H9 (cell line): ENCODE results near the gene TVP23B. TPM values are rescaled to one million over a fixed set of nuclear protein-coding genes. Genes with fewer than 3 reads are reported as not detected.
"Not testable (repeated sequence)": the region's sequence is repeated elsewhere in the genome, so short reads cannot be mapped to it uniquely, and the experiment has no call there.

Experiments used
- DNase-seq: peaks from one replicate; pipeline ENCODE4 v3.0.0-alpha.2; 2017
- H2AFZ ChIP-seq: one replicate; pipeline ENCODE4 v1.6.1; 2013; ENCODE audit warnings: mild to moderate bottlenecking, low read length, control low read depth, moderate library complexity
- H2AK5ac ChIP-seq: 2 replicates; pipeline ENCODE4 v1.6.1; 2013; ENCODE audit warnings: low read length, control low read depth, mixed read lengths; ENCODE audit not compliant: insufficient read length
- H2BK120ac ChIP-seq: one replicate; pipeline ENCODE4 v1.6.1; 2013; ENCODE audit warnings: low read depth, mild to moderate bottlenecking, low read length, control low read depth, inconsistent platforms; ENCODE audit not compliant: poor library complexity, severe bottlenecking
- H2BK12ac ChIP-seq: 2 replicates; pipeline ENCODE4 v1.6.1; 2013; ENCODE audit warnings: low read length, control low read depth, mixed read lengths, low read depth; ENCODE audit not compliant: insufficient read length
- H2BK15ac ChIP-seq: 2 replicates; pipeline ENCODE4 v1.6.1; 2013; ENCODE audit warnings: low read depth, low read length, control low read depth
- H2BK20ac ChIP-seq: one replicate; pipeline ENCODE4 v1.6.1; 2013; ENCODE audit warnings: low read depth, mild to moderate bottlenecking, low read length, control low read depth, inconsistent platforms; ENCODE audit not compliant: poor library complexity, severe bottlenecking
- H2BK5ac ChIP-seq: 2 replicates; pipeline ENCODE4 v1.6.1; 2013; ENCODE audit warnings: low read length, control low read depth, mixed read lengths; ENCODE audit not compliant: insufficient read length
- H3K14ac ChIP-seq: 2 replicates; pipeline ENCODE4 v1.6.1; 2013; ENCODE audit warnings: low read length, control low read depth; ENCODE audit not compliant: insufficient read depth
- H3K18ac ChIP-seq: 2 replicates; pipeline ENCODE4 v1.6.1; 2013; ENCODE audit warnings: low read depth, mild to moderate bottlenecking, mixed read lengths, low read length, control low read depth; ENCODE audit not compliant: insufficient read length
- H3K23ac ChIP-seq: 2 replicates; pipeline ENCODE4 v1.6.1; 2013; ENCODE audit warnings: low read length, control low read depth, mixed read lengths, low read depth; ENCODE audit not compliant: insufficient read length
- H3K23me2 ChIP-seq: 2 replicates; pipeline ENCODE4 v1.6.1; 2013; ENCODE audit warnings: low read depth, mild to moderate bottlenecking, mixed read lengths, low read length, control low read depth; ENCODE audit not compliant: insufficient read length, poor library complexity, severe bottlenecking
- H3K27ac ChIP-seq: 2 replicates; pipeline ENCODE4 v1.5.1; 2013; ENCODE audit warnings: low read length, control low read depth, mixed read lengths, low read depth; ENCODE audit not compliant: insufficient read length
- H3K27me3 ChIP-seq: 2 replicates; pipeline ENCODE4 v1.6.1; 2013; ENCODE audit warnings: low read length, control low read depth, inconsistent platforms; ENCODE audit not compliant: insufficient read depth
- H3K4ac ChIP-seq: 2 replicates; pipeline ENCODE4 v1.6.1; 2013; ENCODE audit warnings: low read depth, mild to moderate bottlenecking, control low read depth, inconsistent platforms, low read length, moderate library complexity
- H3K4me1 ChIP-seq: 2 replicates; pipeline ENCODE4 v1.6.1; 2013; ENCODE audit warnings: low read length, control low read depth, inconsistent platforms; ENCODE audit not compliant: insufficient read depth
- H3K4me2 ChIP-seq: 2 replicates; pipeline ENCODE4 v1.6.1; 2013; ENCODE audit warnings: low read length, control low read depth, mixed read lengths; ENCODE audit not compliant: insufficient read length, insufficient read depth
- H3K56ac ChIP-seq: 2 replicates; pipeline ENCODE4 v1.6.1; 2013; ENCODE audit warnings: low read depth, mild to moderate bottlenecking, mixed read lengths, low read length, control low read depth; ENCODE audit not compliant: insufficient read length
- H3K79me1 ChIP-seq: 2 replicates; pipeline ENCODE4 v1.6.1; 2013; ENCODE audit warnings: low read depth, mild to moderate bottlenecking, moderate library complexity, low read length, control low read depth, inconsistent platforms; ENCODE audit not compliant: insufficient read depth, poor library complexity, severe bottlenecking
- H3K79me2 ChIP-seq: 2 replicates; pipeline ENCODE4 v1.6.1; 2013; ENCODE audit warnings: low read length, control low read depth, inconsistent platforms; ENCODE audit not compliant: insufficient read depth
- H3K9ac ChIP-seq: 2 replicates; pipeline ENCODE4 v1.6.1; 2013; ENCODE audit warnings: low read length, control low read depth, mixed read lengths; ENCODE audit not compliant: insufficient read length; ENCODE audit errors: extremely low read depth
- H3K9me3 ChIP-seq: one replicate; pipeline ENCODE4 v1.6.1; 2013; ENCODE audit warnings: low read depth, low read length, inconsistent platforms; ENCODE audit not compliant: control insufficient read depth
- H3T11ph ChIP-seq: one replicate; pipeline ENCODE4 v1.6.1; 2013; ENCODE audit warnings: mild to moderate bottlenecking, low read length, control low read depth, inconsistent platforms
- H4K20me1 ChIP-seq: one replicate; pipeline ENCODE4 v1.6.1; 2013; ENCODE audit not compliant: control insufficient read depth, insufficient read length, insufficient read depth
- H4K5ac ChIP-seq: 2 replicates; pipeline ENCODE4 v1.6.1; 2013; ENCODE audit warnings: low read depth, mild to moderate bottlenecking, mixed read lengths, low read length, control low read depth; ENCODE audit not compliant: insufficient read length
- H4K8ac ChIP-seq: replicated peaks from 2 replicates; pipeline ENCODE4 v1.6.1; 2013; ENCODE audit warnings: low read length, control low read depth, mixed read lengths, low read depth; ENCODE audit not compliant: insufficient read length
- H4K91ac ChIP-seq: 2 replicates; pipeline ENCODE4 v1.6.1; 2013; ENCODE audit warnings: low read depth, mild to moderate bottlenecking, moderate library complexity, mixed read lengths, low read length, control low read depth; ENCODE audit not compliant: insufficient read length
- H3K27ac Mint-ChIP-seq, 3 experiments: 2 replicates in 2 of 3; 3 replicates in 1 of 3; pipeline ENCODE4 v1.8.0; 2020 to 2021; ENCODE audit warnings: mixed read lengths in 3 of 3, mild to moderate bottlenecking in 1 of 3, moderate library complexity in 1 of 3
- H3K27me3 Mint-ChIP-seq: 2 replicates; pipeline ENCODE4 v1.8.0; 2021; ENCODE audit warnings: low read depth, mild to moderate bottlenecking, moderate library complexity, mixed read lengths
- H3K36me3 Mint-ChIP-seq, 3 experiments: 2 replicates in 2 of 3; 3 replicates in 1 of 3; pipeline ENCODE4 v1.8.0; 2020 to 2021; ENCODE audit warnings: low read depth in 3 of 3, mixed read lengths in 3 of 3; ENCODE audit not compliant: insufficient read depth in 1 of 3
- H3K4me1 Mint-ChIP-seq, 2 experiments: 2 replicates each; pipeline ENCODE4 v1.8.0; 2020; ENCODE audit warnings: mixed read lengths in 2 of 2
- H3K4me3 Mint-ChIP-seq, 2 experiments: 2 replicates in 1 of 2; 3 replicates in 1 of 2; pipeline ENCODE4 v1.8.0; 2020 to 2021; ENCODE audit warnings: mild to moderate bottlenecking in 2 of 2, mixed read lengths in 2 of 2, moderate library complexity in 1 of 2
- H3K9me3 Mint-ChIP-seq, 2 experiments: 2 replicates in 1 of 2; 3 replicates in 1 of 2; pipeline ENCODE4 v1.8.0; 2020; ENCODE audit warnings: mild to moderate bottlenecking in 2 of 2, mixed read lengths in 2 of 2, moderate library complexity in 1 of 2
- WGBS: extraction: QIAGEN DNeasy Blood & Tissue Kit; methylation state at CpG from one replicate; pipeline ENCODE4 v1.1.7; 2013; ENCODE audit warnings: missing lambda C conversion rate, low lambda C conversion rate, mixed read lengths; ENCODE audit not compliant: insufficient read length; ENCODE audit errors: extremely low coverage; 5-methylcytosine and 5-hydroxymethylcytosine counted together
- total RNA-seq: library from RNA; stranded (reverse); gene quantifications from 2 replicates; pipeline ENCODE4 v1.2.1, GENCODE V29; 2021
- TF ChIP-seq, protein P1 (sequence below): fragments of 200-600 bp; sonication (generic); conservative IDR thresholded peaks from 3 replicates; pipeline ENCODE4 v1.8.0; 2021; ENCODE audit warnings: antibody characterized with exemption, mild to moderate bottlenecking

The TVP23B gene
- total RNA-seq, 1 experiment from 2014 or later = 20.5 TPM

DNA sequence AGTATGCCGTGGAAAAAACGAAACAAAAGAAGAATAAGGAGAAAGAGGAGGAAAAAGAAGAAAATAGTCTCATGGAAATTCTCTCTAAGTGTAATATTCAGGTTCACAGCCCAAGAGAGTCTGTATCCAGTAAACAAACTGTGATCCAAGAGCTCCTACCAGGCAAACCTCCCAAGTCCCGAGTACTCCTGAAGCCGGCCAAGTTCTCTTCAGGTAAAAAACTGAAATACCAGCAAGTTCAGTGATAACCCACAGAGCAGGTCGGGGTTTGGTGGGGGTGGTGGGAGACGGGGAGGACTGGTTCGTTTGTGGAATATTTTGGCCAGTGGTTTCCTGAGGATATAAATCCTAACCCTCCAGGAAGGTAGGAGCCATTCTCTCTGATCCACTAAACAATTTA is 8.5 kb upstream of the TVP23B start:
- Histone ChIP-seq H3K18ac (no peak overlapping the region), H3K4ac (no peak overlapping the region), H3K9ac (no peak overlapping the region), H3K23ac (no peak overlapping the region), H2AFZ (no peak overlapping the region), H2AK5ac (no peak overlapping the region), H3K79me2 (no peaks in the 10 kb centered on the region), H3K14ac (no peak overlapping the region), H3K4me1 (no peaks in the 10 kb centered on the region), H2BK120ac (no peak overlapping the region), H3K4me2 (no peak overlapping the region), H3T11ph (no peak overlapping the region), H4K5ac (no peak overlapping the region), H3K79me1 (no peaks in the 10 kb centered on the region), H4K91ac (no peak overlapping the region), H2BK5ac (no peak overlapping the region), H4K20me1 (no peaks in the 10 kb centered on the region), H3K27me3 (no peaks in the 10 kb centered on the region), H3K56ac (no peak overlapping the region), H2BK20ac (no peak overlapping the region), H2BK12ac (no peak overlapping the region), H3K27ac (no peak overlapping the region), H2BK15ac (no peak overlapping the region), H3K23me2 (no peaks in the 10 kb centered on the region), H4K8ac (no peak overlapping the region), H3K9me3 (no peaks in the 10 kb centered on the region)
- H3K36me3 Mint-ChIP-seq = no peaks in the 10 kb centered on the region
- peaks cover 8 to 12% of the 10 kb centered on the region in 2 experiments for H3K4me1 Mint-ChIP-seq
- H3K9me3 Mint-ChIP-seq = no peaks in the 10 kb centered on the region
- H3K27me3 Mint-ChIP-seq = peaks cover 4% of the 10 kb centered on the region
- no peak overlapping the region for H3K4me3 Mint-ChIP-seq
- TF ChIP-seq, protein P1, sequence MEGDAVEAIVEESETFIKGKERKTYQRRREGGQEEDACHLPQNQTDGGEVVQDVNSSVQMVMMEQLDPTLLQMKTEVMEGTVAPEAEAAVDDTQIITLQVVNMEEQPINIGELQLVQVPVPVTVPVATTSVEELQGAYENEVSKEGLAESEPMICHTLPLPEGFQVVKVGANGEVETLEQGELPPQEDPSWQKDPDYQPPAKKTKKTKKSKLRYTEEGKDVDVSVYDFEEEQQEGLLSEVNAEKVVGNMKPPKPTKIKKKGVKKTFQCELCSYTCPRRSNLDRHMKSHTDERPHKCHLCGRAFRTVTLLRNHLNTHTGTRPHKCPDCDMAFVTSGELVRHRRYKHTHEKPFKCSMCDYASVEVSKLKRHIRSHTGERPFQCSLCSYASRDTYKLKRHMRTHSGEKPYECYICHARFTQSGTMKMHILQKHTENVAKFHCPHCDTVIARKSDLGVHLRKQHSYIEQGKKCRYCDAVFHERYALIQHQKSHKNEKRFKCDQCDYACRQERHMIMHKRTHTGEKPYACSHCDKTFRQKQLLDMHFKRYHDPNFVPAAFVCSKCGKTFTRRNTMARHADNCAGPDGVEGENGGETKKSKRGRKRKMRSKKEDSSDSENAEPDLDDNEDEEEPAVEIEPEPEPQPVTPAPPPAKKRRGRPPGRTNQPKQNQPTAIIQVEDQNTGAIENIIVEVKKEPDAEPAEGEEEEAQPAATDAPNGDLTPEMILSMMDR = no peak
- WGBS = no CpG with 5 or more reads among the region's 7 CpGs
- no peak for DNase-seq
- H3K27ac Mint-ChIP-seq = no peak overlapping the region

DNA sequence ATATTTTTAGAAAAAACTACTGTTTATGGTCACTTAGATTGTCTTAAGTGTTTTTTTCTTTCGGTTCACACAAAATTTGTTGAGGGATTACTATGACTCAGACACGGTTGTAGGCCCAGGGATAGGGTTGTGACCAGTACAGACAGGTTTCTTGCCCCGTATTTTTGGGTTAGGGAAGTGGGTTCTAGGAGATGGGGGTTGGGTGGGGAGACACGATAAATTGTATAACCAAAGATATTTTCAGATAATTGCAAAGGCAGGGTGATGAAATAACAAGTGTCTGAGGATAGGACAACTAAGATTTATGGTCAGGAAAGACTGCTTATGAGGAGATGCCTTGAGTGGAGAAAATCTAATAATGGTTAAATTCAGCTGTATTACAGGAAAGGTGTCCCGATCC is 822 bp downstream of the TVP23B start:
- not testable (repeated sequence) for H2BK5ac ChIP-seq, H3K9me3 ChIP-seq, H2AFZ ChIP-seq, H3K9ac ChIP-seq, H4K20me1 ChIP-seq, H4K91ac ChIP-seq, H2BK20ac ChIP-seq, H4K8ac ChIP-seq, H3K23me2 ChIP-seq, H2BK15ac ChIP-seq, H3K18ac ChIP-seq, H2BK12ac ChIP-seq, H3K27me3 Mint-ChIP-seq, H3T11ph ChIP-seq, H2AK5ac ChIP-seq, H3K27ac ChIP-seq, H3K27ac Mint-ChIP-seq, H3K14ac ChIP-seq, H2BK120ac ChIP-seq, H3K9me3 Mint-ChIP-seq, H3K27me3 ChIP-seq, H3K56ac ChIP-seq, H3K4ac ChIP-seq, H3K4me1 ChIP-seq, DNase-seq, H3K79me2 ChIP-seq, H4K5ac ChIP-seq, H3K23ac ChIP-seq, H3K79me1 ChIP-seq, H3K4me2 ChIP-seq
- peaks cover 11 to 22% of the 10 kb centered on the region in 2 experiments for H3K4me1 Mint-ChIP-seq
- H3K36me3 Mint-ChIP-seq = peaks cover 2 to 12% (median 8%) of the 10 kb centered on the region in 3 experiments; a peak in 5 of 7 replicates
- no CpG with 5 or more reads among the region's 5 CpGs for WGBS
- H3K4me3 Mint-ChIP-seq = peak overlapping the region; percentile 65 to 79
